ENCODE data around the gene TIMMDC1.

TIMMDC1 gene, protein sequence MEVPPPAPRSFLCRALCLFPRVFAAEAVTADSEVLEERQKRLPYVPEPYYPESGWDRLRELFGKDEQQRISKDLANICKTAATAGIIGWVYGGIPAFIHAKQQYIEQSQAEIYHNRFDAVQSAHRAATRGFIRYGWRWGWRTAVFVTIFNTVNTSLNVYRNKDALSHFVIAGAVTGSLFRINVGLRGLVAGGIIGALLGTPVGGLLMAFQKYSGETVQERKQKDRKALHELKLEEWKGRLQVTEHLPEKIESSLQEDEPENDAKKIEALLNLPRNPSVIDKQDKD

DNA sequence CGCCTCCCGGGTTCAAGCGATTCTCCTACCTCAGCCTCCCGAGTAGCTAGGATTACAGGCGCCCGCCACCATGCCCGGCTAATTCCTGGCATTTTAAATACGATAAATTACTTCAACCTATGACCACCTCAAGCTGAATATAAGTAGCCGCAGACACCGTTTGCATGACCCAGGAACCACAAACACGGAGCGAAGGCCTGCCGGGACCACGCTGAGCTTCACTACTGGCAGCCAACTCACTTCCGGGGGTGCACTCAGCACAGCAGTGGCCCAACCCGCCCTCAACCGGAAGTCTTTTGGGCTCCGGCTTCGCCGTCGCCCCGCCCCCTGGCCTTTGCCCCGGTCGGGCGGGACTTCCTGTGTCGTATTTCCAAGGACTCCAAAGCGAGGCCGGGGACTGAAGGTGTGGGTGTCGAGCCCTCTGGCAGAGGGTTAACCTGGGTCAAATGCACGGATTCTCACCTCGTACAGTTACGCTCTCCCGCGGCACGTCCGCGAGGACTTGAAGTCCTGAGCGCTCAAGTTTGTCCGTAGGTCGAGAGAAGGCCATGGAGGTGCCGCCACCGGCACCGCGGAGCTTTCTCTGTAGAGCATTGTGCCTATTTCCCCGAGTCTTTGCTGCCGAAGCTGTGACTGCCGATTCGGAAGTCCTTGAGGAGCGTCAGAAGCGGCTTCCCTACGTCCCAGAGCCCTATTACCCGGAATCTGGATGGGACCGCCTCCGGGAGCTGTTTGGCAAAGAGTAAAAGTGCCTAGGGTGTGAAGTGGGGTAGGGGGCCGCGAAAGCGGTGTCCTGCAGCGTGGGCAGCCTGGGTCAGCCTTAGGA, at the start of gene TIMMDC1:
TIMMDC1 (plus strand) TSS at position 362 of the 826 bp plus-strand sequence; CDS start at position 549, 187 bp downstream.
- DNase-seq = peak; percentile 97

DNA sequence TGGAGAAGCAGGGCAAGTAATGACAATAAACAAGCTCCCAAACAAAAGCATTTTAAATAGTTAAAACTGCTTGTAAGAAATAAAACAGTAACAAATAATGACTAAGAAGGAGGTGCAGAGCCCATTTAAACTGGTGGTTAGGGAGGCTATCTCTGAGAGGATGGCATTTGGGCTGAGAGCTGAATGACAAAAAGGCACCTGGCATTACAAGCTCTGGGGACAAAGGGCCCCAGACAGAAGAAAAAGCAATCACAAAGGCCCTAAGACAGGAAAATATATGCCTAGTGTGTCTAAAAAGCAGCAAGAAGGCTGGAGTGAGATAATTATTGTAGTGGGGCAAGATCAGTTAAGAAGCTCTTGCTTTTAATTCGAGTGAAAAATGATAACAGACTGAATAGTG, 44.5 kb upstream of the TIMMDC1 start:
- no peak for DNase-seq

DNA sequence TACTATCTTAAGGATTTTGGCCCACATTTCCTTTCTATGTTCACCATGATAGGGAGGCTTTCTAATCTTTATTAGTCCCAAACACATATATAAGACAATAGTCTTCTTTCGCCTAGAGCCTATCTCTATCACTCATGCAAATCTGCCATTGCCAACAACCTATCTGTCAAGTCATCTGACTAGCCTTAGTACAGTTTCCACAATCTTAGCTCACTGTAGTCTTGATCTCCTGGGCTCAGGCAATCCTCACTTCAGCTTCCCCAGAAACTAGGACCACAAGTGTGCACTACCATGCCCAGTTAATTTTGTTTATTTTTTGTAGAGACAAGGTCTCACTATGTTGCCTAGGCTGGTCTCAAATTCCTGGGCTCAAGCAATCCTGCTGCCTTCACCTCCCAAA, 41.9 kb upstream of the TIMMDC1 start:
- DNase-seq = no peak

DNA sequence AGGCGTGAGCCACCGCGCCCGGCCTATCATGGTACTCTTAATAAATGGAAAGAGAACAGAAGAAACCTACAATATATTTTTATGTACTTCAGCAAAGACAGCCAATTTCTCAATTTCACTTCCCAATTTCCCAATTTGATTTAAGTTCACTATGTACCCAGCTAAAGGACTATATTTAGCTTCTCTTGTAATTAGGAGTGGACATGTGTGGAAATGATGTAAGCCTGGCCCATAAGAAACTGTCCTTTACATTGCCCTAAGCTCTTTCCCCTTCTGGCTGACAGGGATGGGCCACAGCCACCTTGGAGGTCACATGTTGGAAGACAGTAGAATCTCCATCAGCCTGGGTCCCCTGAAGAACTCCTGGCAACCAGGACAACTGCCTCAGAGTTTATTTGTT, 41.1 kb upstream of the TIMMDC1 start:
- no peak for DNase-seq

DNA sequence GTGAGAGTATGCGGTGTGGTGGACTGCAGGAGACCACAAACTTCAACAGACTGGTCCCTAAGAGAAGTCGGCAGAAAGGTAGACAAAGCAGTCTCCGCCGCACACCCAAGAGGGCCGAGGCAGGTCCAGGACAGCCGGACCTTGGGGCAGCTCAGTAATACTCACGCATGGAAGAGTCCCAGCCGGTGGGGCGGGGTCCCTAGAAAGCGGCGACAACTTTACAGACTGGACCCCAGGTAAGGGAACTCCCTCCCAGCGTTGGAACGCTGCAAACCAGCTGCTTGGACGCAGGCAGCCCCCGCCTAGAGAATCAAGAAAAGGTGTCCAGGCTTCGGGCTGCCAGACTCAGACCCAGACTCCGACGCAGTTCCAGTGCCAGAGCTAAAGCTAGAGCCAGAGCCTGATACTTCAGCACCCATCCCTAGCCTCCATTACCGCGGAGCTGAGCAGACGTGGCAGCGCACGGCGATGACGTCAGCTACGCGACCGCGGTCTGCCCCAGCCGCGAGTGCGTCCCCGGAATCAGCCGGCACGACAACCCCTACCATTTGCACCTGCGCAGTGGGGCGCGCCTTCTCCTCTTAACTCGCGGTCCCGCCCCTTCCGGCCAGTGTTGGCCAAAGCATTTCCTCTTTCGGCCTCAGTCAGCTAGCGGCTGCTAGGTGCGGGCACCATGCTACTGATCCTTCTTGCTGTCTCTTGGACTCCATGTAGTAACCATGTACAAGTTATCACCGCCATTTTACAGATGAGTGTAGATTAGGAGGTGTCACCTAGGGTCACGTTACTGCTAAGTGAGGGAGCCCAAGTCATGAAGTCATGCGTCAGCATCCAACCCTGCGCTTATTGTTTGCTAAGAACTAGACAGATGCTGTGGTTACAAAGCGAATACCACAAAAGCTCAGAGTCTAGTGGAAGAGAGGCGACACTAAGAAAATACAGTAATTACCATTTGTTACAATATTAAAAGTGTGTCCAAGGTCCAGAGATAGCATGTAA, 34.9 kb upstream of the TIMMDC1 start, which contains the start of gene TMEM39A:
TMEM39A (minus strand) TSS at position 445 of the 999 bp plus-strand sequence. CDS start 1,541 bp downstream, outside the sequence.
- peak; percentile 97 for DNase-seq

DNA sequence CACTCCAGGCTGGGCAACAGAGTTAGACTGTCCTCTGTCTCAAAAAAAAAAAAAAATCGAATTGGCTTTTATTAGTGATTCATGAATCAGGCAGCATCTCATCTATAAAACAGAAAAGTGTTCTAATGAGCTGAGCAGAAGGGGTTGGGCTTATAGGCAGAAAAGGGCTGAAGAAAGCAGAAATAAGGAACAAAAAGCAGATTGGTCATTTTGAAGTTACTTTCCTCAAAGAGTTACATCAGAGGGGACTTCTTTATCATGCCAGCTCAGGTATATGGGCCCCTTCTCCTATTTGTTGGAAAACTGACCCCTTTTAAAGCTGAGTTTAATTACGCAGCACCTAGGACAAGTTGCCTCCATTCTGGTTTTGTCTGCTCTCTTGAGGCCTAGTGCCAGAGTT, 30.3 kb upstream of the TIMMDC1 start:
- no peak for DNase-seq

DNA sequence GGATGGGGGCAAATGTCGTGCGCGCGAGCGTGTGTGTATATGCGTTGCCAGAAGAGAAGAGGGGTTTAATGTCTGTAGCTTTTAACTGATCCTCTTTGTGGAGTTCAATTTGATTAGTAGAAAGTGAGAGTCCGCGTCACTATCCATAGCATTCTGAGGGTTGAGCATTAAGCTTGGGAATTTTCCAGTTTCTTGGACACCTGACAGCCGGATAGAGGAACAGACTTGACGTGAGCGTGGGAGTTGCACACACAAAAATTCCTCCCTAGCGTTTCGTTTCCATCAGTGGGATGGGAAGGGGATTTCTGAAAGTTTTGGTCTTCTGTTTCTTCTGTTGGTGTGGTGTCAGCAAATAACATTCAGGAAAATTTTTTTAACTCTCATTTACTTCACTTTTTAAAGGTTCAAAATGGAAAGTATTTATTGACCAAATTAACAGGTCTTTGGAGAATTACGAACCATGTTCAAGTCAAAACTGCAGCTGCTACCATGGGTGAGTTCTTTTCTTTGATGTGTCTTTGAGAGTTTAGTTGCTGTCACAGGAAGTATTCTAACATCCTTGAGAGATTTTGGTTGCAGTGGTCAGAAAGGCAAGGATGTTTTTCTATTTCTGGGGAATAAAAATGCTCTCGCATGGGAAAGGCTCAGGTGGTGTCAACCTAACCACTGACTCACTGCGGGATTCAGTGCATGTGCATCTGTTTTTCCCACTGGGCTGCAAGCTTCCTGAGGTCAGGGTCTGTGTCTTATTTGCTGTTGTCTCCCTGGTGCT, 28.7 kb upstream of the TIMMDC1 start:
- no peak for DNase-seq

DNA sequence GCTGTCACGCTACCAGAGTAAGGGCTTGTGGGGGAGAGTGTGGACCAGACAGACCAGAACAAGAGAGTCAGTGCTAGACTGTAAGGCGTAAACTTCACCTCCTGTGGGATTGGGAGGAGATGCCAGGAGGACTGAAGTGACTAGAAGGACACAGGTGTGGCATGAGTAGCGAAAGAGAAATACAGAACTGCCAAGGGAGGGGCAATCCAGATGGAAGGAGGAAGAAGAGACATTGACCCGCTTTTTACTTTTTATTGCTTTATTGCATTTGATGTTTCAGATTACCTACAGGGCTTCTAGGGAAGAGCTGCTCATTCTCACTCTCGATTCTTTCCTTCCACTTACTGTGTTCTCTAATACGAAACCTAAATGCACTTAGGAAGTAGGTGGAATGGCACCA, 27.5 kb upstream of the TIMMDC1 start:
- DNase-seq = no peak

DNA sequence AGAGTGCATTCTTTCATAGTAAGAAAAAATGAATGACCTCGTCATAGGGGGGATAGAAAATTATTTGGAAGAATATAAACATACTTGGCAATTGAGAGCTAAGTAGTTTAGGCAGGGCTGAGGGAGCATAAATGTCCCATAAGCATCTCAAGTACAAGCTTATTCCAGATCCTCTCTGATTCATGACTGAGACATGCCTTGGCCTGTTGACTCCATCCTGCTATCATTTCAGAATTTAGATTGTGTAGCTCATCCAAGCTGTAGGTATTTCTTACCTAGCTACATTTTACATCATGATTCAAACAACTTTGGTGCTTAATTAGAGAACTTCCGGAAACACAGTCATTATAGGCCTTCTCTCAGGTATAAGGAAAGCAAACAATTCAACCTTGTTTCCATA, 17.3 kb upstream of the TIMMDC1 start:
- DNase-seq = no peak

DNA sequence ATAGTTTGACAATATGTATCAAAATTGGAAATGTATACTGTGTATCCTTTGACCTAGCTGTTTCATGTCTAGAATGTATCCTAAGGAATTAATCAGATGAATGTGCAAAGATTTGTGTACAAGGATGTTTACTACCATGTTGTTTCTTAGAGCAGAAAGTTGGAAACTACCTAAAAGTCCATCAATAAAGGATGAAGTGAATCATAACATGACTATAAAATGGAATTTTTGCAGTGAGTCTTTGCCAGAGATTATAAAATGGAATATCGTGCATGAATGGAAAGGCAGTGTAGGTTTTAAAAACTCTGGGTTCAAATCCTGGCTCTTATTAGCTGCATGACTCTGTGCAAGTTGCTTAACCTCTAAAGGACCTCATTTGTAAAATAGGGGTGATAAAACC, 15.2 kb upstream of the TIMMDC1 start:
- no peak for DNase-seq

DNA sequence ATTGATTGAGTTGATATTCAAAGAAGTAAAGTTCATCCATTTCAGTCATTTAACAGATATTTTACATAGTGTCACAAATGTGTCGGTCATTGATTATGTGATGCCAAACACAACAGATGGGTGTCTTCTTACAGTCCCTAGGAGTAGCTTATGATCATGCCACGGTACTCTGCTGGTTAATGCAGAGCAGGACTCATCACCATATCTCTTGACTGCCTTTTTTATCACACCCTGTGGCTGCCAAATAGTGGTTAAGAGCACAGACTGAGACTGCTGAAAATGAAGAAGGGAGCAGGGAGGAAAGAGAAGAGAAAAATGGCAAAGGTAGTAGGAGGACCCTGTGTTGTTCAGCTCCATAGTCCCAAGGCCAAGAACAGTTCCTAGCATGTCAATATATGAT, 12.8 kb upstream of the TIMMDC1 start:
- no peak for DNase-seq

DNA sequence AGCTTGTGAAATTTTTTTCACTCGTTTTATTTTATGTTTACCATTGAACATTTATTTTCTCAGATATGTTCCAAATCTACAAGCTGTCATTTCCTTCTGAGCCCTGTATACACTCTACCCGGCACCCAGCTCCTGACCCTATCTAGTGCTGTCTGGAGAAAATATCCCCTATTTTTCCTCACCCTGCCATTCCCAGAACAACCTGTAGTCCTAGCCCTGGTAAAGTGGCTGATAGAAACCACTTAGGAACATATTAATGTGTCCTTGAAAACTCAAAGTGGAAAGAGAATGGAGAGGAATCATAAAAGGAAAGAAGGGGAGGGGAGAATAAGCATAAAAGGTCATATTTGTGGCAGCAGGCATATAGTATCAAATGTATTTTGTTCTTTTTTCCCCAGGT, 8.2 kb upstream of the TIMMDC1 start:
- DNase-seq = no peak

DNA sequence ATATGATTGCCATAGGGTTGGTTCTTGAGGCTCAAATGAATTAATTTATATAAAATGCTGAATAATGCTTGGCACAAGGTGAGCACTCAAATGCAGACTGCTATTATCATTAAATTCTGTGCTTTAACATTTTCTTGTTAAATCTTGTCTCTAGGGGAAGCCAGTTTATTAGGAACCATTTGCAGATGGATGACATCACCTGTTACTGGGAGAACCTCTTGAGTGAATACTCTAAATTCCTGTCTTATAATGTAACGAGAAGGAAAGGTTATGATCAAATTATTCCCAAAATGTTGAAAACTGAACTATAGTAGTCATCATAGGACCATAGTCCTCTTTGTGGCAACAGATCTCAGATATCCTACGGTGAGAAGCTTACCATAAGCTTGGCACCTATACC, 6.2 kb upstream of the TIMMDC1 start:
- no peak for DNase-seq

DNA sequence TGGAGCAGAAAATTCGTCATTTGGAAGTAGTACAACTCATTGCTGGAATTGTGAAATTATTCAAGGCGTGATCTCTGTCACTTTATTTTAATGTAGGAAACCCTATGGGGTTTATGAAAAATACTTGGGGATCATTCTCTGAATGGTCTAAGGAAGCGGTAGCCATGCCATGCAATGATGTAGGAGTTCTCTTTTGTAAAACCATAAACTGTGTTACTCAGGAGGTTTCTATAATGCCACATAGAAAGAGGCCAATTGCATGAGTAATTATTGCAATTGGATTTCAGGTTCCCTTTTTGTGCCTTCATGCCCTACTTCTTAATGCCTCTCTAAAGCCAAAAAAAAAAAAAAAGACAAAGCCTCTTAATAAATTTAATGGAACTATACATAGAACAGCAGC, 5.5 kb upstream of the TIMMDC1 start:
- DNase-seq = no peak

DNA sequence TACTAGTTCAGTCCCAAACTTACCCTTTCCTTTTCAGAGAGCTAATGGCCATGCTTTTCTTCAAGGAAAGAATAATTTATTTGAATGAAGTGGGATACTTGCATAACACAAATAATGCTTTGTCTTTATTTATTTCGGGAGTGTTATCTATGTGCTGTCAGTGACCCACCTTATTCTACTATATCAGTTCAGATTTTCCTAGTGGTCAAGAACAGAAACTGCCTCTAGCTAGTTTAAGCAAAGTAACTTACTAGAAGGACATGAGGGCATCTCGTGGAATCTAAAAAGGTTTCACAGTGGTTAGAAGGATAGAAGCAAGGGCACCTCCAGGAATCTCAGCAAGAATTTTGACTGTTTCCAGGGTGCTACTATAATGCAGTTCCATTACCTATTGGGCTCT, 3.8 kb upstream of the TIMMDC1 start:
- DNase-seq = no peak

DNA sequence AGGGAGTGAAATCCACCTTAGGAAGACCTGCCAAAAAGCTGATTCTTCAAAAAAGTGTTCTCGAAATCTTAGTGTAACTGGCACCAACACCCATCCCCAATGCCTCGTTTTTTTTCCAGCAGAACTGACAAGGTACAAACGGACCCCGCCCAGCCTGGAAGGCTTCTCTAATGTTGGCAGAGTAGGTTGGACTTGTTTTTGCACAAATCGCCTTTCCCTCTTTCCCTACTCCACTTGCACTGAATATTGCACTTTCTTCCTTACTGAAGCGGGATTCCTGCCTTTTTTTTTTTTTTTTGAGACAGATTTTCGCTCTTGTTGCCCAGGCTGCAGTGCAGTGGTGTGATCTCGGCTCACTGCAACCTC, 544 bp upstream of the TIMMDC1 start:
- DNase-seq = no peak

DNA sequence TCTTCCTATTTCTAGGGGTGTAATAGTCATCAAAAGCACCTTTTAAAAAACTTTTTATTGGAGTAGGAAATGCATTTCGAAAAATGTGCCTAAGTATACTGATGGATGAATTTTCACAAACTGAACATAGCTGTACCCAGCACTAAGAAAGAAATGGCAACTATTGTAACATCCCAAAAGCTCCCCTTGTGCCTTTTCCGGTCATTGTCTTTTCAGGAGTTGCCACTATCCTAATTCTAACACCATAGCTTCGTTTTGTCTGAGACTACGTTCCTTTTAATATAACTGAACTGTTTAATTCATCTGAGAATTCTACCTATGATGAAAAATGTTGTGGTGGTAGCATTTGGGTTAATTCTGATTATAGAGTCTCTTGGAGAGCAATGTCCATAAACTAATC, 1.9 kb downstream of the TIMMDC1 start:
- no peak for DNase-seq

DNA sequence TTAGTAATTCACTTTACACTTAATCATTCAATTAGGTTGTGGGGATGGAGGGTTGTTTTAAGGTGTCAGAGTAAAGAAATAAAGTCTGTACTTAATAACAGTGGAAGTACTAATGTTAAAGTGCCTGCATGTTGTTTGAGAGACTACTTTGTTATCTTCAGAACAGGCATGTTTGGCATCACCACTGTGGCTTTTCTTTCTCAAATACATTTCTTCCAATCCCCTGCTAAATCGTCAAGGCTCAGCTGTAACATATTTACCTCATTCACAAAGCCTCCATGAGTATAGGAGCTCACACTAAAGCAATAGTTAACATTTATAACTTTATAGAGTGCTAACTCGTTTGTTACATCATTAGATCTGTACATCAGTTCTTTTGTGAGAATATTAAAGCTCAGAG, 2.6 kb downstream of the TIMMDC1 start:
- DNase-seq = no peak

DNA sequence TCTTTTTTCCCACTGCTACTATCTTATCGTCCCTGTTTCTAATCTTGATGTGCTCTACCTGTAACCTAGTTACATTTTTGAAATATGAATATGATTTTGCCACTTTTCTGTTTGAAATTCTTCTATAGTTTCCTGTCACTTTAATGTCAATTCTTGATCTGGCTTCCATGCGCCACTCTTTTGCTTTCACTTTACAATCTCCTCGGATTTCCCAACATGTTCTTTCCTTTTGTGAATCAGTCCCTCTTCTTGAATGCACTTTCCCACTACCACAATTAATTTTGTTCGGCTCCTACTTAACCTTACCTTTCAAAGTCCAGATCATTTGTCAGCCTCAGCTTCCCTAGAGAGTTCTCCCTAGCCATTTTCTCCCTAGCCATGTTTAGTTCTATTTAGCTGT, 8.3 kb downstream of the TIMMDC1 start:
- DNase-seq = no peak

DNA sequence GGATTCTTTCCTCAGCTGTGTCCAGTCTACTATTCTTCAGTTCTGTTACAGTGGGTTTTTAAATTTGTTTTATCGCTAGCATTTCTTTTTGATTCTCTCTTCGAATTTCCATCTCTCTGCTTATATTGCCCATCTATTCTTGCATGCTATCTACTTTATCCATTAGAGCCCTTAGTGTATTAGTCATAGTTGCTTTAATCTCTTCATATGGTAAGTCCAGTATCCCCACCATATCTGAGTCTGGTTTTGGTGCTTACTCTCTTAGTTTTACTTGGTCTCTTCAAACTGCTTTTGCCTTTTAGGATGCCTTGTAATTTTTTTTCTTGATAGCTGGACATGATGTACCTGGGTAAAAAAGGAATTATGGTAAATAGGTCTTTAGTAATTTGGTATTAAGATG, 9.1 kb downstream of the TIMMDC1 start:
- DNase-seq = no peak

DNA sequence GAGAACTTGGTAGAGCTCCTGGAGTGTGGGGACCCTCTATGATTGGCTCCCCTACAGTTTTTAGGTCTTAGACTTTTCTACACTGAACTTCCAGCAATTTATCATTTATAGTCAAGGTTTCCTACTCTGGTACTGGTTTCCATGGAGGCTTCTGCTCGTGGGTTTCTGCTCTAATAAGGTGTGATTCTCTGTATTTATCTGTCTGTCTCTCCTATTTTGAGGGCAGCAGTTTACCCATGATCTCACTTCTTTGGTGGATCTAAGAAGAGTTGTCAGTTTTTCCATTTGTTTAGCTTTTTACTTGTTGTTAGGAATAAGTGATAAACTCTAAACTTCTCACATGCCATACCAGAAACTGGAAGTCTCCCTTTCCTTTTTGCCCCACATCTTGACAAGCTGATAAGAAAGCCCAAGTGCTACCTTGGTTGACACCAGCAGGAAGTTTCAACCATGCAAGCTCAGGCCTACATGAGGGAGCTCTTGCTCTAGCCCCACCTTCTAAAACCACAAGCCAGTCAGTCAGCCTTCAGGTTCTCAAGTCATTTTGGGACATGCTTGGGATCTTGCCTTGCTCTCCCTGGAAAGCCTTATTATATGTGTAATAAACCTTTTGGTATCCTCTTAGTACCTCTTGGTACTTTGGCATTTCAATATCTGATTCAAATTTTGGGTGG, 10.0 kb downstream of the TIMMDC1 start:
- DNase-seq = no peak

DNA sequence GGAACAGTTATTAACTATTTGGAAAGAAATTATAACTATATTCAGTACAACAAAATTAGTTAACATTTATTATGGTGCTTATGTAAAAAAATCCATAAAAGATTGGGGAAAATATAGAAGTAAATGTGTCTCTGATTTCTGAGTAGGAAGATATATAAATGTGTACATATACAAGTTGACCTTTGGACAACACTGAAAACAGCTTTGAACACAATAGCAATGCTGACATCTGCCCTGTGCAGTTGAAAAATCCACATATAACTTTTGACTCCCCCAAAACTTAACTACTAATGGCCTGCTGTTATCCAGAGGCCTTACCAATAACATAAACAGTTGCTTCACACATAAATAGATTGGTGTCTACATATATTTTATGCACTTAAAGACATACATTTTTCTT, 12.3 kb downstream of the TIMMDC1 start:
- no peak for DNase-seq
